Keratinocyte (primary cell): Measurements from ENCODE around the gene CCNA2. TPM values are rescaled to one million over a fixed set of nuclear protein-coding genes. Genes with fewer than 3 reads are reported as not detected.

Experiments
- DNase-seq: peaks from one replicate; pipeline ENCODE4 v3.0.0-alpha.2; 2011; ENCODE audit warnings: low read depth, missing footprints, low spot score
- FAIRE-seq: peaks from 2 replicates; lab custom pipeline; 2011; peaks lifted over from hg19 to GRCh38; lab: Jason Lieb, UNC
- H2AFZ ChIP-seq: 2 replicates; pipeline ENCODE4 v1.6.0; 2012; ENCODE audit warnings: low read length, control low read depth, inconsistent platforms; ENCODE audit not compliant: control insufficient read depth
- H3K27ac ChIP-seq: 2 replicates; pipeline ENCODE4 v1.5.1; 2011; ENCODE audit warnings: low read length; ENCODE audit not compliant: control insufficient read depth, insufficient read depth
- H3K27me3 ChIP-seq: 3 replicates; pipeline ENCODE4 v1.6.0; 2011; ENCODE audit warnings: low read length; ENCODE audit not compliant: control insufficient read depth, insufficient read depth; ENCODE audit errors: extremely low read depth
- H3K36me3 ChIP-seq, 2 experiments: 2 replicates in 1 of 2; 3 replicates in 1 of 2; pipeline ENCODE4 v1.5.1; 2011; ENCODE audit warnings: low read length in 2 of 2, mild to moderate bottlenecking in 1 of 2; ENCODE audit not compliant: control insufficient read depth in 2 of 2, insufficient read depth in 2 of 2; ENCODE audit errors: extremely low read depth in 1 of 2
- H3K4me1 ChIP-seq: 3 replicates; pipeline ENCODE4 v1.5.1; 2011; ENCODE audit warnings: low read length; ENCODE audit not compliant: control insufficient read depth, insufficient read depth; ENCODE audit errors: extremely low read depth
- H3K4me2 ChIP-seq: 3 replicates; pipeline ENCODE4 v1.6.0; 2011; ENCODE audit warnings: low read depth, low read length; ENCODE audit not compliant: control insufficient read depth, insufficient read depth; ENCODE audit errors: extremely low read depth
- H3K4me3 ChIP-seq, 3 experiments: fragments of 200-600 bp in 1 of 3; sonication (generic) in 1 of 3; 2 replicates in 2 of 3; 3 replicates in 1 of 3; pipeline ENCODE4 v1.5.1; 2011 to 2016; ENCODE audit warnings: low read length in 3 of 3, mild to moderate bottlenecking in 3 of 3, control low read depth in 2 of 3, inconsistent platforms in 1 of 3, low read depth in 1 of 3, mixed read lengths in 1 of 3, mixed run types in 1 of 3, moderate library complexity in 1 of 3; ENCODE audit not compliant: control insufficient read depth in 2 of 3, insufficient read depth in 2 of 3; ENCODE audit errors: extremely low read depth in 1 of 3
- H3K79me2 ChIP-seq: 2 replicates; pipeline ENCODE4 v1.6.0; 2012; ENCODE audit warnings: low read length; ENCODE audit not compliant: control insufficient read depth, insufficient read depth
- H3K9ac ChIP-seq: 3 replicates; pipeline ENCODE4 v1.6.0; 2011; ENCODE audit warnings: low read length; ENCODE audit not compliant: control insufficient read depth, insufficient read depth; ENCODE audit errors: extremely low read depth
- H3K9me1 ChIP-seq: 3 replicates; pipeline ENCODE4 v1.6.0; 2011; ENCODE audit warnings: low read length; ENCODE audit not compliant: control insufficient read depth, insufficient read depth; ENCODE audit errors: extremely low read depth
- H3K9me3 ChIP-seq: 2 replicates; pipeline ENCODE4 v1.5.1; 2012; ENCODE audit warnings: low read depth, low read length; ENCODE audit not compliant: control insufficient read depth
- H4K20me1 ChIP-seq: 3 replicates; pipeline ENCODE4 v1.6.0; 2011; ENCODE audit warnings: low read length; ENCODE audit not compliant: control insufficient read depth, insufficient read depth; ENCODE audit errors: extremely low read depth
- CTCF ChIP-seq, 3 experiments: IDR thresholded peaks in 1 of 3; conservative IDR thresholded peaks in 1 of 3; optimal IDR thresholded peaks in 1 of 3; 2 replicates in 2 of 3; 3 replicates in 1 of 3; pipeline versions ENCODE3 to v1.5.1; 2011; ENCODE audit warnings: low read length in 3 of 3, mild to moderate bottlenecking in 3 of 3, moderate library complexity in 2 of 3, control low read depth in 1 of 3, inconsistent platforms in 1 of 3; ENCODE audit not compliant: insufficient read depth in 2 of 3; ENCODE audit errors: extremely low read depth in 1 of 3
- EZH2 ChIP-seq: IDR thresholded peaks from one replicate; pipeline ENCODE4 v1.6.1; 2012; ENCODE audit warnings: inconsistent platforms, mild to moderate bottlenecking, low read length, moderate library complexity
- dilution Hi-C: fragments of 300-500 bp; cut with MboI; formaldehyde crosslinking; loops from one replicate; pipeline ENCODE4 v1.7.0; 2020; ENCODE audit warnings: low sequenced_read_pairs; ENCODE audit not compliant: extremely low pct_ligation_motif_present
- polyA plus RNA-seq, 5 experiments: library from polyadenylated mRNA; depleted of rRNA in 3 of 5; stranded (reverse) in 3 of 5; stranded (forward) in 1 of 5; unstranded in 1 of 5; fragments of >200 nt; gene quantifications; 1 replicate in 1 of 5; 2 replicates in 3 of 5; 3 replicates in 1 of 5; pipeline versions ENCODE4 v1.2.1 to v1.2.3, GENCODE V29; 2011 to 2012; ENCODE audit warnings: missing spikeins in 2 of 5, low read depth in 1 of 5, low replicate concordance in 1 of 5

Gene CCNA2
- polyA plus RNA-seq, 1 donor (not counting 4 experiments of a cell fraction or from before 2014, with no cell fraction given) = 27.4 TPM

DNA sequence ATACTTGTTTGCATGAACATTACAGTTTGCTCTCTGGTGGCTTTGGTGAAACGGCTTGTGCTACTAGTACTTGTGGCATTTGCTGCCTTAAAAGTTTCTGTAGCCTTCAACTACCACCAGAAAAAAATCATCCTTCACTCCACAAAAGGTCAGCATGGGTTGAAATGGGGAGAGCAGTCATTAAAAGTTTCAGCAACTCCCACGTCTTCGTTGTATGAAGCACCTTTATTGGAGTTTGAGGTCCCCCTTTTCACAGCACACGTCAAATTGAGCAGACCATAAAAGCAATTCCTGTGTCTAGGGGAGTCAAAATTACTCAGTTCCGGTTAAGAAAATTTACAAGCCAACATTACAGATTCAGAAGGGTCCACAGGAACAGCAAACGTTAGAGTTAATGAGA is 23.0 kb upstream of the CCNA2 start:
- TF ChIP-seq EZH2 = no peak
- no peak for TF ChIP-seq CTCF (optimal IDR thresholded peaks at IDR 0.05 in 1 of 3, IDR thresholded peaks at IDR 0.05 in 1 of 3, conservative IDR thresholded peaks at IDR 0.05 in 1 of 3; ENCODE audit: extremely low read depth in 1 of 3, insufficient read depth in 2 of 3, low read length in 3 of 3)
- Histone ChIP-seq H3K4me3 (no peak overlapping the region), H3K9ac (no peak overlapping the region), H3K27ac (no peak overlapping the region), H3K4me2 (no peak overlapping the region), H4K20me1 (no peaks in the 10 kb centered on the region), H3K79me2 (no peaks in the 10 kb centered on the region), H3K4me1 (no peaks in the 10 kb centered on the region), H3K27me3 (no peaks in the 10 kb centered on the region), H3K9me1 (no peaks in the 10 kb centered on the region), H2AFZ (no peak overlapping the region), H3K36me3 (peaks cover 3 to 4% of the 10 kb centered on the region in 2 experiments), H3K9me3 (no peaks in the 10 kb centered on the region)
- FAIRE-seq (no peak), DNase-seq (no peak)
- dilution Hi-C loops = no loop called here

GRCh38 chr4:121842862-121843261 is 19.2 kb upstream of the CCNA2 start:
- DNase-seq (no peak), FAIRE-seq (no peak)
- H2AFZ ChIP-seq = no peak overlapping the region
- H3K27ac ChIP-seq = no peak overlapping the region
- no peaks in the 10 kb centered on the region for H3K79me2 ChIP-seq
- no peak for TF ChIP-seq CTCF (optimal IDR thresholded peaks at IDR 0.05 in 1 of 3, IDR thresholded peaks at IDR 0.05 in 1 of 3, conservative IDR thresholded peaks at IDR 0.05 in 1 of 3; ENCODE audit: extremely low read depth in 1 of 3, insufficient read depth in 2 of 3, low read length in 3 of 3)
- no peak for TF ChIP-seq EZH2
- peaks cover 4 to 6% of the 10 kb centered on the region in 2 experiments for H3K36me3 ChIP-seq
- H4K20me1 ChIP-seq = no peaks in the 10 kb centered on the region
- no peaks in the 10 kb centered on the region for H3K4me1 ChIP-seq
- H3K4me3 ChIP-seq = no peak overlapping the region
- no peaks in the 10 kb centered on the region for H3K9me1 ChIP-seq
- no peak overlapping the region for H3K4me2 ChIP-seq
- no peaks in the 10 kb centered on the region for H3K9me3 ChIP-seq
- no peak overlapping the region for H3K9ac ChIP-seq
- dilution Hi-C loops = no loop called here
- no peaks in the 10 kb centered on the region for H3K27me3 ChIP-seq
